Stimulated activated CD8-positive, alpha-beta memory T cell treated with anti-CD3 and anti-CD28 coated beads, Interleukin-7, amount 100 ng/mL, for 4 hours (primary cell): Measurements from ENCODE around the gene RNF31.

Experiments used
- DNase-seq, 2 donors: peaks; one replicate each; pipeline ENCODE4 v3.0.0-alpha.2; 2020; ENCODE audit warnings: low read depth in 2 of 2

The RNF31 gene

DNA sequence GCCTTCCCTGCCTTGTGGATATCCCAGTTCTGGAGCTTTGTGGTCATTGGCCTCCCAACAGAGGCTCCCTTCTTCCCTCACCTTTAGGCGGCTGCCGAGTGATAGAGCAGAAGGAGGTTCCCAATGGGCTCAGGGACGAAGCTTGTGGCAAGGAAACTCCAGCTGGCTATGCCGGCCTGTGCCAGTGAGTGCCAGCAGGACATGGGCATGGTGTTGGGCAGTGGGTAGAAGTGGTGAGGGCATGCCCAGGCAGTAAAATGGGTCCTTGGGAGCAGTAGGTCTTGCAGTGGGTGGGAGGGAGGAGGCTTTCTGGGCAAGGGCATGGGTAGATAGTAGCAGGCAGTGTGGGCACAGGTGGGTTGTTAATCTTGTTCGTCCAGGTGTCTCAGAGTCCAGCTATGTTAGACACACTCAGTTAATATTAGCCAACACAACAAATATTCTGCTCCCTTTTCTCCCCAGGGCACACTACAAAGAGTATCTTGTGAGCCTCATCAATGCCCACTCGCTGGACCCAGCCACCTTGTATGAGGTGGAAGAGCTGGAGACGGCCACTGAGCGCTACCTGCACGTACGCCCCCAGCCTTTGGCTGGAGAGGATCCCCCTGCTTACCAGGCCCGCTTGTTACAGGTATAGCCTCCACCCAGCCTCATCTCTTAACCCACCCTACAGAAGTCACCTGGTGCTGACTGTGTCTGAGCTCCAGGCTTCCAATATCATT, 12.6 kb downstream of the RNF31 start:
- DNase-seq = no peak

DNA sequence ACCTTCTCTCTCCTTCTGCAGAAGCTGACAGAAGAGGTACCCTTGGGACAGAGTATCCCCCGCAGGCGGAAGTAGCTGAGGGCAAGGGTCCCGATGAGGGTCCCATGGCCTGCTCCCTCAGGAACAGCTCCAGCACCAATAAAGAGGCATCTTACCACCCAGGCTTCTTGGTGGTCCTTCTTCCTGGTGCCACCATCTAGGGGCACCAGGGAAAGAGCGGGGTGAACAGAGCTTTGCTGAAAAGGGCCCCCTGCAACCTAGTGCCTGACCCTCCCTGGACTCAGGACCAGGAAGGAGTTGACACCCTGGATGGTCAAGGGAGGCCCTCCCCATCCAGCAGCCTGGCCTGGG, 13.2 kb downstream of the RNF31 start:
- DNase-seq = no peak

DNA sequence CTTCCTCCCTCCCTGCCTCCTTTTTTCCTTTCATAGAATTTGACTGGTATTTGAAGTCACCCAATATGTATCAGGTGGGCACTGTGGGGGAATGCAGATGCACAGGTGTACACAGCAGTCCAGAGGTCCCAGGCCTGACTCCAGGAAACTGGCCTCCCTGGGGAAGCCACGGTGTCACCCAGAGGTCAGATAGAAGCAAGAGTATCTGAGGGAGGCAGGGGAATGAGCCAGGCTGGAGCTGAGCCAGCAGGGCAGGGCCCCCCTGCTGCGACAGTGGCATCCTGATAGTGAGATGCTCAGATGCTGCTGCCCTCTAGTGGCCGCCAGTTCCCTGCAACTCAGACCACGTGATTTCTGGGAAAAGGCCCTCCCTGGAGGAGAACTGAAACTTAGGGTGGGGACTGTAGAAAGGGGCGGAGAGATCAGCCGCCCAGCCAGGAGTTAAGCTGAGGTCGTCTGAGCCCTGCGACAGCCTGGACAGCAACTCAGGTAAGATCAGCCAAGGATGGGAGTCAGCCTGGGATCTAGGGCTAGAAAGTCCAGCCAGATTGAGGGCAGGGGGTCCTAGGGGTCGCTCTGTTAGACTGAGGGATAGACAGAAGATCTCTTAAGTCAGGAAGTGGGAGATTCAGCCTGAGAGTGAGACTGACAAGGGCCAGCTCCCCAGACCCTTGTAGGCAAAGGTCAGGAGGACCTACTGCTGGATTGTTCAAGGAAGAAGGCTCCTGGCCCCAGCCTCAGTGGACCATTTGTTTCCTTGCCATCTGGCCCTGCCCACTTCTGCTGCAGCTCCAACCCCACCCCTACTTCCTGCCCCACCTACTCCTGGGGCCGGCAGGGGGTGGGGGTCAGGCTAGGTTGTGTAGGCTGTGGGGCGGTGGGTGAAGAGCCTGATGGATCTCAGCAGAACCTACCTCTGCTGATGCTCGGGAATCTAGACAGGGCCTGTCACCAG, 13.8 kb downstream of the RNF31 start, which contains the start of gene IRF9:
TSS of gene IRF9 (plus strand) at position 416 of the 955 bp plus-strand sequence. CDS start 880 bp downstream, outside the sequence.
- peak; percentile 87 to 96 for DNase-seq

DNA sequence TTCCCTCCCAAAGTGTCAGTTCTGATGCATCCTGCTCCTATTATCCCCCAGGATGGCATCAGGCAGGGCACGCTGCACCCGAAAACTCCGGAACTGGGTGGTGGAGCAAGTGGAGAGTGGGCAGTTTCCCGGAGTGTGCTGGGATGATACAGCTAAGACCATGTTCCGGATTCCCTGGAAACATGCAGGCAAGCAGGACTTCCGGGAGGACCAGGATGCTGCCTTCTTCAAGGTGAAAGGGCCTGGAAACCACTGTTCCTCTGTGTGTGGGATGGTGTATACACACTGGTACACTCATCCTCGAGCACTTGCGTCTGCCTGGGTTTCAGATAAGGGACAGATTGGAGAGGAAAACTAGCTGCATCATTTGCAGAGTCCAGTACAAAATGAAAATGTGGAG, 14.8 kb downstream of the RNF31 start:
- no peak for DNase-seq

DNA sequence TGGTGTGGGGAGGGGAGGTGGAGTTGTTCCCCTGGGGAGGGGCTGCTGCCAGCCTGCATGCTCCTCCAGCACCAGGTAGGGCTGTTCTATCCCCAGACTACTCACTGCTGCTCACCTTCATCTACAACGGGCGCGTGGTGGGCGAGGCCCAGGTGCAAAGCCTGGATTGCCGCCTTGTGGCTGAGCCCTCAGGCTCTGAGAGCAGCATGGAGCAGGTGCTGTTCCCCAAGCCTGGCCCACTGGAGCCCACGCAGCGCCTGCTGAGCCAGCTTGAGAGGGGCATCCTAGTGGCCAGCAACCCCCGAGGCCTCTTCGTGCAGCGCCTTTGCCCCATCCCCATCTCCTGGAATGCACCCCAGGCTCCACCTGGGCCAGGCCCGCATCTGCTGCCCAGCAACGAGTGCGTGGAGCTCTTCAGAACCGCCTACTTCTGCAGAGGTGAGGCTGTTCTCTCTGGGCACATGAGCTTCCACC, 17.3 kb downstream of the RNF31 start:
- DNase-seq = no peak

DNA sequence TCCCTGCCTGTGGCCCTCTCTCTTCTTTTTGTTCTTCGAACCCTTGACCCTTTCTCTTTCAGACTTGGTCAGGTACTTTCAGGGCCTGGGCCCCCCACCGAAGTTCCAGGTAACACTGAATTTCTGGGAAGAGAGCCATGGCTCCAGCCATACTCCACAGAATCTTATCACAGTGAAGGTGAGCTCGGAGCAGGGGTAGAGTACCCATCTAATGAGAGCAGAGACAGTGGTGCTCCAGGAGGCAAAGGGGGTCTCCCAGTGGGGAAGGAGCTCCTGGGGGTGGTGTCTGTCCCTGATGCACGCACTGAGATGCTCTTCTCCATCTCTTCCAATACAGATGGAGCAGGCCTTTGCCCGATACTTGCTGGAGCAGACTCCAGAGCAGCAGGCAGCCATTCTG, 18.5 kb downstream of the RNF31 start:
- no peak for DNase-seq

DNA sequence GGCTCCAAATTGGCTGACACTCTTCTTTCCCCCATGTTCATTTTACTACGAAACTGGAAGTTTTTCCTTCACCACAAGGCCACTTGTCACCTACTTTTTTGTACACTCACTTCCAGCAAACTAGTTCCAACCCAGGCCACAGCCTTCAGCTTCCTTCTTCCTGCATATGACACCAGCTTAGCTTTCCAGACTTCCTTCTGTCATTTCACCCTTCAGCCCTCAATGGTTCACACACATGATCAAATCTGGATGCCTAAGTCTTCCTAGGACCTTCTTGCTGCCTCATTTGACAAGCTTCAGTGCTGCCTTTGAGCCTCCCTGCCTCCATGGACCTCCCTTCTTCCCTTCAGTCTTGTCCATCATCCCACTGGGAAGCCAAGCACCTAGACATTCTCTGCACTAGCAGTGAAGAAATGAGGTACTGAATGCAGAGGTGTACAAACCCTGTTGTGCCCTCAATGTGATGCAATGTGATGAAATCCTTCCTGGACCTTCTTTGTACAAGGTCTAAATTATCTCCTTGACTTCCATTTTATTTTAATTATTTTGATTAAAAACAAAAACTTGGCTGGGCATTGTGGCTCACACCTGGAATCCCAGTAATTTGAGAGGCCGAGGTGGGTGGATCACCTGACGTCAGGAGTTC, 20.3 kb downstream of the RNF31 start:
- no peak for DNase-seq

DNA sequence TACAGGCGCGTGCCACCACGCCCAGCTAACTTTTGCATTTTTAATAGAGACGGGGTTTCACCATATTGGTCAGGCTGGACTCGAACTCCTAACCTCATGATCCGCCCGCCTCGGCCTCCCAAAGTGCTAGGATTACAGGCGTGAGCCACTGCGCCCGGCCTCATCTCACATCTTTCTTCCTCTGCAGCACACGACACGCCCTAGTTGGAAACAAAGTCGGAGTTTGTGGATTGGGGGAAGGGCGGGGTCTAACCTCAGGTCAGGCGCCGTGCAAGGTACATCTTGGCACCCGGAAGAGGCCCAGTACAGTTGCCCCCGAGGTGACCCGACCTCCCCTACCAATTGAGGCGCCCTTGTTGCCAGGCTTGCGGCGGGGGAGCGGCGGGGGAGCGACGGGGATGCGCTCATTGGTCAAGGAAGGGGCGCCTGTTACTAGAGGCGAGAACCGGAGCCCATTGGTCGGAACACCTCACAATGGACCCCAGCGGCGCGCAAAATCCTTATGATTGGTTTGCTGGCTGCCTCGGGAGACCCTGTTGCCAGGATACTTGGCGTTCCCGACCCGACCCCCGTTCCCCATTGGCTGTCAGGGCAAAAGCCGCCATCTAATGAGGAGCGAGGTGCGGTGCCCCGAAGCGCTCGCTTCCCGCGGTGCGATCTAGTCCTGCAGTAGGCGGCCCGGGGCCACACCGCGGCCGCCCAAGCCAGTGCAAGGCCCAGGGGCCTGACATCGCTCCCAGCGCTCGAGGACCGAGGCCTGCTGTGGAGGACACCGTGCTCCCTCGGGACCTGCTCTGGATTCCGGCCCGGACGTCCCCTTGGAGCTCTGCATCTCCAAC, 24.3 kb downstream of the RNF31 start, which contains the start of gene REC8:
TSS of gene REC8 (plus strand) at position 659 of the 839 bp plus-strand sequence. CDS start 473 bp downstream, outside the sequence.
- peak; percentile 52 to 59 for DNase-seq

DNA sequence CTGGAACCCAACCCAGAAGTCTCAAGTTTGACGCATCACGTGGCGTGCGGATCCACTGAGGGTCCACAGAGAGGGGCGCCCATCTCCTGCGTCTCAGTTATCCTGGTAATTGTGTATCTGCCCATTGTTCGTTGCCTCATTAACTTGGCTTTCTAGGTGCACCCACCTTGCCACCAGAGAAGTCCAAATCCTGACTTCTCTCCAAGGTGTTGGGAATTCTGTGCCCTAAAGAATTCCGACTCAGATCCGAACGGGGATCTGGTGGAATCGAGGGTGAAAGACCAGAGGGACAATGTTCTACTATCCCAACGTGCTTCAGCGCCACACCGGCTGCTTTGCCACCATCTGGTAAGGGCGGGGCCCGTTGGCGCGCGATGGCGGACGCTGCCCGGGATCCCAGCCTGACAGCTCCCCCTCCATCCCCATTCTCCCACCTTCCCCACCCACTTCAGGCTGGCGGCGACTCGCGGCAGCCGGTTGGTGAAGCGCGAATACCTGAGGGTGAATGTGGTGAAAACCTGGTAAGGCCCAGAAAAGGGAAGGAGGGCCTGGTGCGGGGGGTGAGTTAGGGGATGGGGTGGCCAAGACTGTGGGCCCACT, 25.1 kb downstream of the RNF31 start:
- DNase-seq = no peak

DNA sequence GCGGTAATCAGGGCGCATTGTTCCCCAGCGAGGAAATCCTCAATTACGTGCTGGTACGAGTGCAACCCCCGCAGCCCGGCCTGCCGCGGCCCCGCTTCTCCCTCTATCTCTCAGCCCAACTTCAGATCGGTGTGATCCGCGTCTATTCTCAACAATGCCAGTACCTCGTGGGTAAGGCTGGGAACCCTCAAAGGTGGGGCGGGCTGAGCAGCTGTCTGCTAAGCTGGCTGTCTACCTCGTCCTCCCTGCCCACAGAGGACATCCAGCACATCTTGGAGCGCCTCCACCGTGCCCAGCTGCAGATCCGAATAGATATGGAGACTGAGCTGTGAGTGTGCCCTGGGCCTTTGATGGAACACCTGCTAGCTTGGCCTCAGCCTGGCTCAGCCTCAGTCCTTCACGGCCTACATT, 25.6 kb downstream of the RNF31 start:
- no peak for DNase-seq

DNA sequence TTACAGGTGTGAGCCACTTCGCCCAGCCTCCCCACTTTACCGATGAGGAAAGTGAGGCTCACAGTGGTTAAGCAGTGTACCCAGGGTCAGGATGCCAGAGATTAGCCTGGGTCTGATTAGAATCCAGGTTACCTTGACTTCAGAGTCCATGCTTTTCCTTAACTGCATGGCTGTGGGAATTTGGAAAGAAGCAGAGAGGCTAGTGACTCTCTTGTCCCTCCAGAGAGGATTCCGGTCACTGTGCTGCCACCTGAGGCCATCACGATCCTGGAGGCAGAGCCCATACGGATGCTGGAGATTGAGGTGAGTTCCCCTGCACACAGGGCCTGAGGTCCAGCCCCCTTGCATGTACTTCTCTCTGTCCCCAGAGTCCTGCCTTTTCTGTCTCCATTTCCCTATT, 29.3 kb downstream of the RNF31 start:
- no peak for DNase-seq

DNA sequence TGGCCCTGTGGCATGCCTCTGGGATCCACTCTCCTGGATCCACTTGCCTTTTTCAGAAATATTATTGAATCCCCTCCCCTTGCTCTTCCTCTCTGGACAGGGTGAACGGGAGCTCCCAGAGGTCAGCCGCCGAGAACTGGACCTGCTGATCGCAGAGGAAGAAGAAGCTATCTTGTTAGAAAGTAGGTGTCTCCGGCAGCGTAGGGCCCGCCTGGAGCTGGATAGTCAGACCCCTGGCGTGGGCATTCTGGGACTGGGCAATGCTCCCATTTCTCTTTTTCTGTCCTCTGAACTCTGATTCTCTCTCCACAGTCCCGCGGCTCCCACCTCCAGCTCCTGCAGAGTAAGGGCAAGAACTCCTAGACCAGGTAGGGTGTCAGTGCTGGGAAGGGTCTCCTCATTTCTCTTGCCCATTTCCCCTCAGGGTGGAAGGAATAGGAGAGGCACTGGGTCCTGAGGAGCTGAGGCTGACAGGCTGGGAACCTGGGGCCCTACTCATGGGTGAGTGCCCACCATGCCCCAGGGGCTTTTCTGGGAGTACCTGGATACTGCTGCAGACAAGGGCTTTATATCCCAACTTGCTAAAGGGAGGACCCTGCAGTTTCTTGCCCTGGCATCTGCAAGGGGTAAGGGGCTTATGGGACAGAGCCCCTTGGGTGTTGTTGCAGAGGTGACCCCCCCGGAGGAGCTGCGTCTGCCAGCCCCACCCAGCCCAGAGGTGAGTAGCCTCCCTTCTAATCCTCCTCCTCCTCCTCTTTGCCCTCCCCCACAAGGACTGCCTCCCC, 29.9 kb downstream of the RNF31 start:
- no peak for DNase-seq

DNA sequence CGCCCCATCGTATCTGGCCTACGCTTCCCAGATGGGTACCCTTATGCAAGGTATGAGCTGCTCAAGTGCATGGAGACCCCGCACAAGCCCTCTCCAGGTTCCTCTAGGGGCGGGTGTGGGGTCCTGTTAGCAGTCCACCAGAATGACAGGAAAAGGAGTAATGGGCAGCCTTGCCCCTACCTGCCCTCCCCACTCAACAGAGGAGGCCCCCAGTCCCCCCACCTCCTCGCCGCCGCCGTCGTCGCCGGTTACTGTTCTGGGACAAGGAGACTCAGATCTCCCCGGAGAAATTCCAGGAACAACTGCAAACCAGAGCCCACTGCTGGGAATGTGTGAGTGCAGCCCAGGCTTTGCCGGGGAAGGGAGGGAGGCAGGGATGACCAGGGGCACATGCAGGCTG, 30.6 kb downstream of the RNF31 start:
- DNase-seq = no peak

DNA sequence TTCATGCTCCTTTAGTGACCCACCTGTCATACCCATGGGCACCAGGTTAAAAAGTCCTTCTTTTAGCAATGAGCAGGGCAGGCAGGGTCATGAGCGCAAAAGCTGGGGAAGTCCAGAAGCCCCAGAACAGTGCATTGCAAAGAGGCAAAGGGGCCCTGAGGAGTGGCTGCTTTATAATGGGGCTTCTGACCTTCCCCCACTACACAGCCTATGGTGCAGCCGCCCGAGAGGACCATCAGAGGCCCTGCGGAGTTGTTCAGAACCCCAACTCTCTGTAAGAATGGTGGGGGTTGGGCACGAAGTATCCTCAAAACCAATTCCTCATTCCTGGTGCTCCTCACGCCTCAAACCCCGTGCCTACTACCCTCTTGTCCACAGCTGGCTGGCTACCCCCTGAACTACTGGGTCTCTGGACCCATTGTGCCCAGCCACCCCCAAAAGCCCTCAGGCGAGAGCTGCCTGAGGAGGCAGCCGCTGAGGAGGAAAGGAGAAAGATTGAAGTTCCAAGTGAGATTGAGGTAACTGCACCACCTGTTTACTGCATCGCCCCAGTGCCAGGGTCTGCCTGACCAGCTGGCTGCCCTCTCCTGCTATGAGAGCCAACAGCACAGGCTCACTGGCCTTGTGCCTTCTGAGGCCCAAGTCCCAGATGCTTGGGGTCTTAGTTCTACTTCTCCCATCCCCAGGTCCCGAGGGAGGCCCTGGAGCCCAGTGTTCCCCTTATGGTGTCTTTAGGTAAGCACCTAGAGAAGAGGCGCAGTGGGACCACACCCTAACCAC, 31.3 kb downstream of the RNF31 start:
- no peak for DNase-seq

DNA sequence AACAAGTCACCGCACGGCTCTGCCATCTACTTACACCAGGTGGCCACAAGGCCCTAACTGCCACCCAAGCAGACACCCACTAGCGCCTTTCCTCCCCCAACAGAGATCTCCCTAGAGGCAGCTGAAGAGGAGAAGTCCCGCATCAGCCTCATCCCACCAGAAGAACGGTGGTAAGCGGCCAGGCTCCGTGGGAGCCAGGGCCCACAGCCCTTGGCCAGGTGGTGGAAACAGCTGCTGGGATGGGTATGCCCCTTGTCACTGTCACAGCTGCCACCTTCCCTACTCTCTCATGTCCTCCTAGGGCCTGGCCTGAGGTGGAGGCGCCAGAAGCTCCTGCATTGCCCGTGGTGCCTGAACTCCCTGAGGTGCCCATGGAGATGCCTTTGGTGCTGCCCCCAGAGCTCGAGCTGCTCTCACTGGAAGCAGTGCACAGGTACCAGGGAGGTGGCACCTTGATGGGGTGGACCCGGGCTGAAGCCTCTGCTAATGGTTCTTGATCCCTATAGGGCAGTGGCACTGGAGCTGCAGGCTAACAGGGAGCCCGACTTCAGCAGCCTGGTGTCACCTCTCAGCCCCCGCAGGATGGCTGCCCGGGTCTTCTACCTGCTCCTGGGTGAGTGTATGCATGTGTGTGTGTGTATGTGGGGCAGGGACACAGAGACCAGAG, 32.1 kb downstream of the RNF31 start:
- no peak for DNase-seq

DNA sequence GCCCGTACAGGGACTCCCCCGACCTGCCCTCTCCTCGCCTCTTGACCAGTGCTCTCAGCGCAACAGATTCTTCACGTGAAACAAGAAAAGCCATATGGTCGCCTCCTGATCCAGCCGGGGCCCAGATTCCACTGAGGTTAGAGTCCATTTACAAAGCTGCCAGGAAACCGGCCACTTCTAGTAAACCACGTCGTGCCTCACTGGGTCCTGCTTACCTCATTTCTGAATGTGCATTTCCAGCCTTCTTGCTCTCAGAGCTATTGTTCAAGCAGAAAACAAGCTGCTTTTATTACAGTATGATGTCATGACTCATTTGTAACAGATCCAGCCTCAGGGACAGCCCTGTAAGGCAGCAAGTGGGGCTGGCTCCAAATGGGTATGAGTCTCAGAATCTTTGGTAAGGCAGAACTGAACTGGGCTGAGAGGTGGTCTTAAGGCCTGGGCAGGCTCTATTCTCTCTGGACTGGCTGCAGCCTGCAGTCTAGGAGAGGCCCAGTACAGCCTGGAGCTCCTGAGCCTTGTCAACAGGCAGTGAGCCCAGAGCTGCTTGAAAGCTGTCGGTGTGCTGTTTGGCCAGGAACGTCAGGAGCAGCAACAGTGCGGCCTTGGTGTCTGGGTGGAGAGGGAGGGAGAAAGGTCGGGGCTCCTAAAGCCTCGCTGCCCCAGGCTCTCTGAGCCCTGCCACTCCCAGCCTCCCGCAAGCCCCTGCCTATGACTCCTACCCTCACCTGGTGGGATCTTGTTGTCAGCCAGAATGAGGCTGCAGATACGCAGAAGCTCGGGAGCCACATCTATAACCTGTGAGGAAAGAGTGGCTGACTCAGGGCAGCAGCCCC, 32.9 kb downstream of the RNF31 start:
- DNase-seq = no peak

DNA sequence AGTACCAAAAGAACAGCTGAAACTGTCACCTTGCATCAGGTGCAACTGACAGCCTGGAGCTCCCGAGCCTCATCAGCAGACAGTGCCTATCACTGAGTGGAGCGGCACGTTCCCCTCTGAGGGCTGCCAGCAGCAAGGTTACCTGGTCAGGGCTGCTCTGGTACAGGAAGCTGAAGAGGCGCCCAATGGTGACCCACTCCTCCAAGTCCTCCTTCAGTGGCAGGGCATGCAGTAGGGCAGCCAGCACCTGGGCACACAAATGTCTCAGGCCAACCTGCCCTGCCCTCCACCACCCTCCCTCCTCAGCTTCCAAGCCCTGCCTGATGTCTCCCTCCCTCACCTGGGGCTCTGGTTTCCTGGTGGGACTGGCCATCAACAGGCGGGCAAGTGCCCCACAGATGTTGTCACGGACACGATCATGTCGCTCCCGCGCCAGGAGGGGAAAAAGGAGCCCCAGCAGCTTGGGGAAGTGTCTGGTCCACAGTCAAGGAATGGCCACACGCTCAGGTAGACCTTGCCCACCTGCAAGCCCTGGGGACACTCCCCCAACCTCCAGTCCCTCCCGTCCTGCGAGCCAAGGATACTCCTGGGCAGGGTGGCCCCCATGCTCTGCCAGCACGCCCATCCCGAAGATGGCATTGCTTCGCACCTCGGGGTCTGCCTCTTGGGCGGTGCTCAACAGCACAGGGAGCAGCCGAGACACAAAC, 34.2 kb downstream of the RNF31 start:
- DNase-seq = no peak
